C4-2B (cell line): Measurements from ENCODE around the gene SCLT1.

Experiments used
- ZFX ChIP-seq: fragments of 450-650 bp; IDR thresholded peaks from 2 replicates; pipeline ENCODE4 v1.6.1; 2017
- TF ChIP-seq, protein P1 (sequence below): fragments of 450-650 bp; conservative IDR thresholded peaks from 2 replicates; pipeline ENCODE4 v1.5.1; 2017; ENCODE audit warnings: mild to moderate bottlenecking

DNA sequence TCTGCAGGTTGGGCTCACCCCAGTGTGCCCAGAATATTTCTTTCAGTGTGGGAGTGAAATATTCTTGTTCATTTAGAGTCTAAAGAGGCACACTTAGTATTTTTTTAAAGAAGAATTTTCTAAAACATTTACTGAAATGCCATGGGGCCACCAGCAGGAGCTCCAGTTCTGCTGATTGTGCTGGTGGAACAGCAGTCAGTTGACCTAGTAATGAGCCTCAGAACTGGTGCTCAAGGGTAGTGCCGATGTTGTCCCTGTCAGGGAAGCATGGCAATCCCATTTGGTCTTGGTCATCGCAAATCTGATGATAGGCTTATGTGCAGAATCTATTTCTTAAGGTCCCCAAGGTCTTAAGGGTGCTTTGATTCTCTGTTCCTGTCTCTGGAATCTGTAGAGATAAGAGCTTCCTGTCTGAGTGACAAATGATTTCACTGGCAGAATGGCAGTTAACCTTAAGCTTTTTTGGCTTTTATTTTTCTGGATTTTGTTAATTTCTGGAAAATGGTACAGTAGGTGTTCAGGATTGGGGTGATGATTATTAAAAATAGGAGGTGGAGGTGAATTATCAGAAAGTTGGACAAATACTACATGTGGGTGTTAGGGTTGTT is 252.5 kb downstream of the SCLT1 start:
- TF ChIP-seq, protein P1, sequence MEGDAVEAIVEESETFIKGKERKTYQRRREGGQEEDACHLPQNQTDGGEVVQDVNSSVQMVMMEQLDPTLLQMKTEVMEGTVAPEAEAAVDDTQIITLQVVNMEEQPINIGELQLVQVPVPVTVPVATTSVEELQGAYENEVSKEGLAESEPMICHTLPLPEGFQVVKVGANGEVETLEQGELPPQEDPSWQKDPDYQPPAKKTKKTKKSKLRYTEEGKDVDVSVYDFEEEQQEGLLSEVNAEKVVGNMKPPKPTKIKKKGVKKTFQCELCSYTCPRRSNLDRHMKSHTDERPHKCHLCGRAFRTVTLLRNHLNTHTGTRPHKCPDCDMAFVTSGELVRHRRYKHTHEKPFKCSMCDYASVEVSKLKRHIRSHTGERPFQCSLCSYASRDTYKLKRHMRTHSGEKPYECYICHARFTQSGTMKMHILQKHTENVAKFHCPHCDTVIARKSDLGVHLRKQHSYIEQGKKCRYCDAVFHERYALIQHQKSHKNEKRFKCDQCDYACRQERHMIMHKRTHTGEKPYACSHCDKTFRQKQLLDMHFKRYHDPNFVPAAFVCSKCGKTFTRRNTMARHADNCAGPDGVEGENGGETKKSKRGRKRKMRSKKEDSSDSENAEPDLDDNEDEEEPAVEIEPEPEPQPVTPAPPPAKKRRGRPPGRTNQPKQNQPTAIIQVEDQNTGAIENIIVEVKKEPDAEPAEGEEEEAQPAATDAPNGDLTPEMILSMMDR, result no peak
- TF ChIP-seq ZFX, result no peak
